Suprapubic skin (tissue), 4 donors: ENCODE data around the gene PPP1R18. TPM values are rescaled to one million over a fixed set of nuclear protein-coding genes. Genes with fewer than 3 reads are reported as not detected.

Source experiments
- DNase-seq, 2 donors: peaks; one replicate each; pipeline ENCODE4 v3.0.0-alpha.2; 2019; ENCODE audit warnings: low spot score in 2 of 2
- H3K27ac ChIP-seq: fragments of 200-600 bp; sonication (generic); one replicate; pipeline ENCODE4 v1.5.1; 2019
- H3K27me3 ChIP-seq: fragments of 200-600 bp; sonication (generic); one replicate; pipeline ENCODE4 v1.5.1; 2019
- H3K36me3 ChIP-seq: fragments of 200-600 bp; sonication (generic); one replicate; pipeline ENCODE4 v1.5.1; 2019
- H3K4me1 ChIP-seq: fragments of 200-600 bp; sonication (generic); one replicate; pipeline ENCODE4 v1.5.1; 2019
- H3K4me3 ChIP-seq: fragments of 200-600 bp; sonication (generic); one replicate; pipeline ENCODE4 v1.5.1; 2019; ENCODE audit warnings: mild to moderate bottlenecking
- H3K9me3 ChIP-seq: fragments of 200-600 bp; sonication (generic); one replicate; pipeline ENCODE4 v1.5.1; 2019
- CTCF ChIP-seq, 2 donors: fragments of 200-600 bp in 1 of 2; fragments of 450-650 bp in 1 of 2; sonication (generic) in 1 of 2; IDR thresholded peaks; one replicate each; pipeline ENCODE4 v1.5.1; 2016 to 2019; ENCODE audit warnings: antibody characterized with exemption in 2 of 2, mild to moderate bottlenecking in 1 of 2, moderate library complexity in 1 of 2
- EP300 ChIP-seq: sonication (generic); formaldehyde crosslinking; IDR thresholded peaks from one replicate; pipeline ENCODE4 v1.6.1; 2017; ENCODE audit warnings: antibody characterized with exemption
- POLR2A ChIP-seq, 2 donors: fragments of 450-650 bp; IDR thresholded peaks; one replicate each; pipeline ENCODE4 v1.6.1; 2017; ENCODE audit warnings: antibody characterized with exemption in 2 of 2, mild to moderate bottlenecking in 2 of 2, moderate library complexity in 2 of 2
- POLR2AphosphoS5 ChIP-seq, 3 donors: sonication (generic); formaldehyde crosslinking; IDR thresholded peaks; one replicate each; pipeline ENCODE4 v1.6.1; 2017; ENCODE audit warnings: antibody characterized with exemption in 3 of 3
- WGBS: methylation state at CpG from one replicate; pipeline ENCODE4 v1.1.5; 2018; 5-methylcytosine and 5-hydroxymethylcytosine counted together
- total RNA-seq, 4 donors: library from RNA; depleted of rRNA; stranded (reverse); fragments of >200 nt; gene quantifications; one replicate each; pipeline ENCODE4 v1.1.0, GENCODE V29; 2016

PPP1R18 gene
- total RNA-seq, 4 donors from 2014 or later, result 25.2 to 31.0 (median 29.2) TPM

DNA sequence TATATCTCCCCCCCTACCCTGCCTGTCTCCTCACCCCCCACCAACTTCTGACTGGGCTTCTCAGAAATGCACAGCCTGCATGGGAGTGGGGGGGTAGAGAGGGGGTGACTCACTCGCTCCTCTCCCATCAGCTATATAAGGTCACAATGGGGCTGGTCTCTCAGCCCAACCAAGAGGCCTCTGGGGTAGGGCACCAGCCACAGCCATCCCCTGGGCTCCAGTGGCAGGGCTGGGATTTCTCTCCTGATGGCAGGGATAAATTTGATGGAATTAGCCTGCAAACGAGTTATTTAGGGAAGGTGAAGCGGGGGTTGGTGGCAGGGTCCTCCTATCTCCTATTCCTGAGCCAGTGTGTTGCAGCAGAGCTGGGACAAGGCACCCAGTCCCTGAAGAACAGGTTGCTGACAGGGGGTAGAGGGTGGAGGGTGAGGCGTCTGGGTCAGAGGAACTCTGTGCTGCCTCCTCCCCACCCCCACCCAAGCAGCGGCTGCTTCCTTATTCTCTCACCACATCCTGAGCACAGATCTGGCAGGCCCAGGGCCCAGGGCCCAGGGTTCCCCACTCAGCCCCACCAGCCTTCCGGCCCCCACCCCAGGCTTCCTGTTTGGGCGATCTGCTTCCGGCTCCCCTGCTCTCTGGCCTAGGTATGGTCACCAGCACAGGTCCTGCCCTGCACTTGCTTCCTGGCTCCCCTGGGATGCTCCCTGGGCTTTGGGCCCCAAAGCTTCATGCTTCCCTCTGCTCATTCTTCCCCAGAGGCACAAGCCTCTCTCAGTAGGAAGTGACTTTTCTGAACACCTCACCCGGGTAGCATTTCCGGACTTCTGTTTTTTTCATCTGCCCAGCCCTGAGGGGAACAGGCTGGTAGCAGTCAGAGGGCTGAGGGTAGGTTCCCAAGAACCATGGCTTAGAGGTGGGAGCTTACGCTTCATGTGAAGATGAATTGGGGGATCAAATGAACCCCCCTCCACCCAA is 4.0 kb downstream of the PPP1R18 start:
- peak overlapping the region; percentile 98 for H3K27ac ChIP-seq
- peak in 2 of 3 donors; percentile 8 to 13 for TF ChIP-seq POLR2AphosphoS5 (IDR thresholded peaks at IDR 0.05)
- no peak for TF ChIP-seq EP300
- H3K36me3 ChIP-seq, result peaks cover 14% of the 10 kb centered on the region
- 11% methylated on average over 9 of the region's 11 CpGs for WGBS
- H3K27me3 ChIP-seq, result no peaks in the 10 kb centered on the region
- peak; percentile 91 to 92 for DNase-seq
- peaks cover 69% of the 10 kb centered on the region for H3K4me1 ChIP-seq
- H3K4me3 ChIP-seq, result peak overlapping the region; percentile 68
- no peaks in the 10 kb centered on the region for H3K9me3 ChIP-seq

DNA sequence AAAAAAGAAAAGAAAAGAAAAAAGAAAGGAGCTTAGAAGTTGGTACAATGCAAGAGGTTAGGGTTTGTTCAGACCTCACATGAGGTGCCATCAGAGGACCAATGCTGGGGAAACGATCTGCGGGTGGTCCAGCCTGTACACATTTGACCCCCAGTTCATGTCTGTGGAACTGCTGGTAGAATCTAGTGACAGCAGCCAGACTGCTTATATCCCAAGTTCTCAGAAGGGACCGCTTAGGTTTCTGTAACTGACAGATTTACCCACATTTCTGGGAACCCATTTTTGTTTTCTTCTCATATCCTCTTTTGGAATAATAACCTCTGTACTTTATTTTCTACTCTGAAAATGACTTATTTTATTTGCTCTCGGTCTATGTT is 4.7 kb downstream of the PPP1R18 start:
- Histone ChIP-seq H3K27ac (peak overlapping the region; percentile 98), H3K36me3 (peaks cover 21% of the 10 kb centered on the region), H3K4me3 (peak overlapping the region; percentile 68), H3K4me1 (peaks cover 71% of the 10 kb centered on the region), H3K27me3 (no peaks in the 10 kb centered on the region), H3K9me3 (no peaks in the 10 kb centered on the region)
- WGBS, result 30% methylated on average over 4 of the region's 4 CpGs
- no peak for TF ChIP-seq CTCF (IDR thresholded peaks at IDR 0.05)
- no peak for TF ChIP-seq POLR2AphosphoS5 (IDR thresholded peaks at IDR 0.05)
- no peak for TF ChIP-seq EP300
- TF ChIP-seq POLR2A (IDR thresholded peaks at IDR 0.05), result no peak
- no peak for DNase-seq

DNA sequence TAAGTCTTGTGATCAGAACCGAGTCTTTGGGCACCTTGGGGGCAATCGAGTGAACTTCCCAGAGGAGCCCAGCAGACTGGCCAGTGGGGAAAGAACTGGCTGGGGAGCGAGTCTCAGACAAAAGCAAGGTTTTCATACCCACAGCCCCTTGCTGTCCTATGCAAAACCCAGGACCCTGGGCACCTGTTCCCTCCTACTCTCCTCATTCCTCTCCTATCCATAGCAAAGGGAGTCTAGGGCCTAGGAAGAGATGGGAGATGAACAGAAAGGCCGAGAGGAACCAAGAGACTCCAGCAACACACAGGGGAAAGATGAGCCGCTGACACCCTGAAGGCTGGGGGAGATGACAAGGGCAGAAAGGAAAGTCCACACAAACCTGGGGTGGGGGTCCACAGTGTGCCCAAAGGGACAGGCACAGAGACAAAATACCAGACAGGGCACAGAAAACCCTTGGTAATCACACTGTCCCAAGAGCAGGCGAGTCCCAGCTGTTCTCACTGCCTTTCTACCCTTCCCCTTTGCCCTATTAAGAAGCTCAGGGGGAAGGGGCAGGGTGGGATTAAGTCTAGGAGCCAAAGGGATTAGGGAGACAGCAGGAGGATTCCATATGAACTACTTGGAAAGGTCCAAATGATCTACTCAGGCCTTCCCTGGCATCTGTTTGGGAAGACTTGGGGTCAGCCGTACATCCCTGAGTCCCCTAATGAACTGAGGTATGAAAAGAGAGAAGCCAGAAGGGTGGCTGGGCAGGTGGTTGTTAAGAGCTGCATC is 6.5 kb downstream of the PPP1R18 start:
- Histone ChIP-seq H3K4me1 (peaks cover 61% of the 10 kb centered on the region), H3K27ac (peak overlapping the region; percentile 16), H3K9me3 (no peaks in the 10 kb centered on the region), H3K36me3 (peaks cover 31% of the 10 kb centered on the region), H3K4me3 (peak overlapping the region; percentile 68), H3K27me3 (no peaks in the 10 kb centered on the region)
- TF ChIP-seq POLR2AphosphoS5 (IDR thresholded peaks at IDR 0.05) (no peak), CTCF (IDR thresholded peaks at IDR 0.05) (no peak), EP300 (no peak), POLR2A (IDR thresholded peaks at IDR 0.05) (no peak)
- DNase-seq, result no peak
- 56% methylated on average over 7 of the region's 7 CpGs for WGBS

GRCh38 chr6:30678964-30679726 is 7.3 kb downstream of the PPP1R18 start:
- peak; percentile 91 to 94 for DNase-seq
- no peak overlapping the region for H3K27ac ChIP-seq
- H3K4me1 ChIP-seq, result peaks cover 53% of the 10 kb centered on the region
- H3K36me3 ChIP-seq, result peaks cover 31% of the 10 kb centered on the region
- peak overlapping the region; percentile 68 for H3K4me3 ChIP-seq
- H3K27me3 ChIP-seq, result no peaks in the 10 kb centered on the region
- TF ChIP-seq POLR2AphosphoS5 (IDR thresholded peaks at IDR 0.05) (peak in 2 of 3 donors; percentile 50 to 67), EP300 (no peak), CTCF (IDR thresholded peaks at IDR 0.05) (peak; percentile 93 to 96), POLR2A (IDR thresholded peaks at IDR 0.05) (no peak)
- 10% methylated on average over 23 of the region's 31 CpGs for WGBS
- H3K9me3 ChIP-seq, result no peaks in the 10 kb centered on the region

DNA sequence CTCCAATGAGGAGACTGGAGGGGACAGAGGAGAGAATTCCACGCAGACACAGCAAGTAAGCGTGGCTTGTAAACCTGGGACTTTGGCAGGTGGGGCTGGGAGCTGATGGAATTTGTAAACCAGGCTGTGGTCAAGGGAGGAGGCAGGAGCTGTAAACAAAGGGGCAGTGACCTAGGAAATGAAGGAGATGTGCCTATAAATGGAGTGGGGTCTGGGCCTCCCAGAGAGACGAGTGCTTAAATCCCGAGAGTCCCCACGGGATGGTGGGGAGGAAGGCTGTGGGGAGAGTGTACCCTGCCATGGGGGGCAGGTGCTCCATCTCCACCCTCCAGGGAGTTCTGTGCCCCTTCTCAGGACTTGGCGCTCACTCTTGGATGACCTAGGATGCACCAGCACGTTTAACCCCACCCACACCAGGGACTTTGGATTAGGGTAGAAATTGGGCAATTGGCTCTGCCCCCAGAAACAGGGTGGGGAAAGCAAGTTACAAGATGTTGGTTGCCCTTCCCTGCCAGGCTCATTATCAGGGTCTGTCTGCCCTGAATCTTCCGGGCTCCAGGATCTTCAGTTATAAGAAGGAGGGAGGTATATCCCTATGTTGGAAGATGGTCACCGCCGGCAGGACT is 9.7 kb downstream of the PPP1R18 start:
- no peak for DNase-seq
- peaks cover 31% of the 10 kb centered on the region for H3K36me3 ChIP-seq
- H3K4me1 ChIP-seq, result peaks cover 41% of the 10 kb centered on the region
- 81% methylated on average over 9 of the region's 10 CpGs for WGBS
- no peak overlapping the region for H3K4me3 ChIP-seq
- H3K9me3 ChIP-seq, result no peaks in the 10 kb centered on the region
- H3K27me3 ChIP-seq, result no peaks in the 10 kb centered on the region
- H3K27ac ChIP-seq, result no peak overlapping the region
- TF ChIP-seq POLR2A (IDR thresholded peaks at IDR 0.05) (no peak), POLR2AphosphoS5 (IDR thresholded peaks at IDR 0.05) (no peak)
